Smooth muscle cell (in vitro differentiated cells): ENCODE measurements around the gene SLC12A7. TPM values are rescaled to one million over a fixed set of nuclear protein-coding genes. Genes with fewer than 3 reads are reported as not detected.

Source experiments
- DNase-seq: peaks from one replicate; lab custom pipeline; 2025; ENCODE audit not compliant: unreplicated experiment; lab: John Stamatoyannopoulos, UW
- H2AFZ ChIP-seq: fragments of 200-600 bp; sonication (generic); 2 replicates; pipeline ENCODE4 v1.6.0; 2016; ENCODE audit warnings: antibody characterized with exemption, low read depth, mild to moderate bottlenecking
- H3F3A ChIP-seq: fragments of 200-600 bp; sonication (generic); 2 replicates; pipeline ENCODE4 v1.6.0; 2017; ENCODE audit warnings: antibody characterized with exemption, low read depth
- H3K27ac ChIP-seq: fragments of 200-600 bp; sonication (generic); 2 replicates; pipeline ENCODE4 v1.5.1; 2016; ENCODE audit warnings: low read depth, mild to moderate bottlenecking
- H3K27me3 ChIP-seq: fragments of 200-600 bp; sonication (generic); 2 replicates; pipeline ENCODE4 v1.6.1; 2016; ENCODE audit warnings: low read depth, mild to moderate bottlenecking
- H3K36me3 ChIP-seq: fragments of 200-600 bp; sonication (generic); 2 replicates; pipeline ENCODE4 v1.5.1; 2016; ENCODE audit warnings: low read depth
- H3K4me1 ChIP-seq: fragments of 200-600 bp; sonication (generic); 2 replicates; pipeline ENCODE4 v1.5.1; 2016; ENCODE audit warnings: low read depth
- H3K4me2 ChIP-seq: fragments of 200-600 bp; sonication (generic); 2 replicates; pipeline ENCODE4 v1.6.0; 2016; ENCODE audit warnings: mild to moderate bottlenecking
- H3K4me3 ChIP-seq: fragments of 200-600 bp; sonication (generic); 2 replicates; pipeline ENCODE4 v1.5.1; 2016; ENCODE audit warnings: mild to moderate bottlenecking
- H3K79me2 ChIP-seq: fragments of 200-600 bp; sonication (generic); 2 replicates; pipeline ENCODE4 v1.6.0; 2016; ENCODE audit warnings: low read depth, mild to moderate bottlenecking
- H3K9ac ChIP-seq: fragments of 200-600 bp; sonication (generic); 2 replicates; pipeline ENCODE4 v1.6.0; 2016; ENCODE audit warnings: low read depth
- H3K9me3 ChIP-seq: fragments of 200-600 bp; sonication (generic); replicated peaks from 2 replicates; pipeline ENCODE4 v1.5.1; 2016; ENCODE audit warnings: low read depth
- H4K20me1 ChIP-seq: fragments of 200-600 bp; sonication (generic); 2 replicates; pipeline ENCODE4 v1.6.0; 2016; ENCODE audit warnings: low read depth
- CTCF ChIP-seq: fragments of 200-600 bp; sonication (generic); IDR thresholded peaks from 2 replicates; pipeline ENCODE4 v1.5.1; 2017; ENCODE audit warnings: borderline replicate concordance, mild to moderate bottlenecking, antibody characterized with exemption; ENCODE audit not compliant: insufficient read depth, poor library complexity, severe bottlenecking
- WGBS: methylation state at CpG from one replicate; pipeline ENCODE4 v1.1.7; 2016; ENCODE audit warnings: low lambda C conversion rate; 5-methylcytosine and 5-hydroxymethylcytosine counted together
- polyA plus RNA-seq: library from polyadenylated mRNA; unstranded; fragments of >200 nt; fragmentation: Nextera tagmentation; extraction: Ambion mirVana; gene quantifications from 2 replicates; pipeline ENCODE4 v1.2.1, GENCODE V29; 2016
- total RNA-seq: library from RNA; depleted of rRNA; stranded (reverse); fragments of >200 nt; gene quantifications from 2 replicates; pipeline ENCODE4 v1.2.3, GENCODE V29; 2014

The SLC12A7 gene
- total and polyA plus RNA-seq, 2 experiments from 2014 or later: 6.1 to 15.2 TPM

GRCh38 chr5:1139331-1140170 is 27.7 kb upstream of the SLC12A7 start:
- H2AFZ ChIP-seq: no peak overlapping the region
- no peaks in the 10 kb centered on the region for H4K20me1 ChIP-seq
- TF ChIP-seq CTCF: no peak
- no peaks in the 10 kb centered on the region for H3K4me1 ChIP-seq
- H3K4me3 ChIP-seq: no peak overlapping the region
- no peaks in the 10 kb centered on the region for H3K27me3 ChIP-seq
- no peaks in the 10 kb centered on the region for H3K9me3 ChIP-seq
- 93% methylated on average over 37 of the region's 37 CpGs for WGBS
- H3K27ac ChIP-seq: no peak overlapping the region
- H3K4me2 ChIP-seq: no peak overlapping the region
- H3F3A ChIP-seq: no peaks in the 10 kb centered on the region
- H3K9ac ChIP-seq: no peak overlapping the region
- no peaks in the 10 kb centered on the region for H3K36me3 ChIP-seq
- no peak for DNase-seq
- no peaks in the 10 kb centered on the region for H3K79me2 ChIP-seq

GRCh38 chr5:1138445-1139245 is 26.8 kb upstream of the SLC12A7 start:
- no peak overlapping the region for H2AFZ ChIP-seq
- no peaks in the 10 kb centered on the region for H4K20me1 ChIP-seq
- no peaks in the 10 kb centered on the region for H3K27me3 ChIP-seq
- no peak overlapping the region for H3K4me3 ChIP-seq
- TF ChIP-seq CTCF: no peak
- H3K36me3 ChIP-seq: no peaks in the 10 kb centered on the region
- H3K27ac ChIP-seq: no peak overlapping the region
- H3K4me1 ChIP-seq: no peaks in the 10 kb centered on the region
- WGBS: 90% methylated on average over 15 of the region's 16 CpGs
- no peak overlapping the region for H3K9ac ChIP-seq
- DNase-seq: no peak
- H3F3A ChIP-seq: no peaks in the 10 kb centered on the region
- no peaks in the 10 kb centered on the region for H3K9me3 ChIP-seq
- H3K79me2 ChIP-seq: no peaks in the 10 kb centered on the region
- H3K4me2 ChIP-seq: no peak overlapping the region

- no peak overlapping the region for H3K27ac ChIP-seq
- no peaks in the 10 kb centered on the region for H3K27me3 ChIP-seq
- H3K79me2 ChIP-seq: no peaks in the 10 kb centered on the region
- no peaks in the 10 kb centered on the region for H3K36me3 ChIP-seq
- H4K20me1 ChIP-seq: no peaks in the 10 kb centered on the region
- H3K9ac ChIP-seq: no peak overlapping the region
- H3K4me2 ChIP-seq: no peak overlapping the region
- DNase-seq: no peak
- no peak overlapping the region for H3K4me3 ChIP-seq
- H3K9me3 ChIP-seq: no peaks in the 10 kb centered on the region
- no peak overlapping the region for H2AFZ ChIP-seq
- 92% methylated on average over 30 of the region's 30 CpGs for WGBS
- no peaks in the 10 kb centered on the region for H3K4me1 ChIP-seq
- no peak for TF ChIP-seq CTCF
- H3F3A ChIP-seq: no peaks in the 10 kb centered on the region
Observed at GRCh38 chr5:1137567-1138444, 25.9 kb upstream of the SLC12A7 start.
